ENCODE data around the gene DNAI2.

- TF ChIP-seq, protein P1, sequence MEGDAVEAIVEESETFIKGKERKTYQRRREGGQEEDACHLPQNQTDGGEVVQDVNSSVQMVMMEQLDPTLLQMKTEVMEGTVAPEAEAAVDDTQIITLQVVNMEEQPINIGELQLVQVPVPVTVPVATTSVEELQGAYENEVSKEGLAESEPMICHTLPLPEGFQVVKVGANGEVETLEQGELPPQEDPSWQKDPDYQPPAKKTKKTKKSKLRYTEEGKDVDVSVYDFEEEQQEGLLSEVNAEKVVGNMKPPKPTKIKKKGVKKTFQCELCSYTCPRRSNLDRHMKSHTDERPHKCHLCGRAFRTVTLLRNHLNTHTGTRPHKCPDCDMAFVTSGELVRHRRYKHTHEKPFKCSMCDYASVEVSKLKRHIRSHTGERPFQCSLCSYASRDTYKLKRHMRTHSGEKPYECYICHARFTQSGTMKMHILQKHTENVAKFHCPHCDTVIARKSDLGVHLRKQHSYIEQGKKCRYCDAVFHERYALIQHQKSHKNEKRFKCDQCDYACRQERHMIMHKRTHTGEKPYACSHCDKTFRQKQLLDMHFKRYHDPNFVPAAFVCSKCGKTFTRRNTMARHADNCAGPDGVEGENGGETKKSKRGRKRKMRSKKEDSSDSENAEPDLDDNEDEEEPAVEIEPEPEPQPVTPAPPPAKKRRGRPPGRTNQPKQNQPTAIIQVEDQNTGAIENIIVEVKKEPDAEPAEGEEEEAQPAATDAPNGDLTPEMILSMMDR (IDR thresholded peaks at IDR 0.05; ENCODE audit: borderline replicate concordance, extremely low read depth, low read length, poor library complexity, severe bottlenecking), result no peak
- no peak for TF ChIP-seq EZH2 (IDR thresholded peaks at IDR 0.05; ENCODE audit: borderline replicate concordance, low read depth, low read length, severe bottlenecking)
These were observed 35.9 kb downstream of the DNAI2 start for GRCh38 chr17:74309902-74310301.

Data from DND-41 (cell line).